Measurements from ENCODE around the gene PIP5KL1.

PIP5KL1 gene

DNA sequence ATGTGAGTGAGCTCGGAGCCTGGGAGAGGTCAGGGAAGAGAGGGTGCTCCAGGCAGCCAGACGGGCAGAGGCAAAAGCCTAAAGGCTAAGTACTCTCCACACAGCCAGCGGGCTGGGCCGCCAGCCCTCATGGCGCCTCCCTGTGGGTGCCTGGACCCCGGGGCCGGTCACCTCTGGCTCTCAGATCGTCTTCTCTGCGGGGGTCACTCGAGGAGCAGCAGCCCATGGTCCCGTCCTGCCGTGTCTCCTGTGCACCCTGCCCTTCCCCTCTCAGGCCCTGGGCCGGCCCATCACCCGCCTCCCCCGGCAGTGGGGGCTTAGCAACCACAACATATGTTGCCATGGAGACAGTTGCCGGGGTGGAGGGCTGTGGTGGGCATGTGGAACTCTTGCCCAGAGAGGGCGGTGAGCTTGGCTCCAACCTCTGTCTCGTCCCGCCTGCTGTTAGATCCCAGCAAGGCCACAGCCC is 57.3 kb downstream of the PIP5KL1 start:
- no peak for DNase-seq (ENCODE audit: low spot score)

DNA sequence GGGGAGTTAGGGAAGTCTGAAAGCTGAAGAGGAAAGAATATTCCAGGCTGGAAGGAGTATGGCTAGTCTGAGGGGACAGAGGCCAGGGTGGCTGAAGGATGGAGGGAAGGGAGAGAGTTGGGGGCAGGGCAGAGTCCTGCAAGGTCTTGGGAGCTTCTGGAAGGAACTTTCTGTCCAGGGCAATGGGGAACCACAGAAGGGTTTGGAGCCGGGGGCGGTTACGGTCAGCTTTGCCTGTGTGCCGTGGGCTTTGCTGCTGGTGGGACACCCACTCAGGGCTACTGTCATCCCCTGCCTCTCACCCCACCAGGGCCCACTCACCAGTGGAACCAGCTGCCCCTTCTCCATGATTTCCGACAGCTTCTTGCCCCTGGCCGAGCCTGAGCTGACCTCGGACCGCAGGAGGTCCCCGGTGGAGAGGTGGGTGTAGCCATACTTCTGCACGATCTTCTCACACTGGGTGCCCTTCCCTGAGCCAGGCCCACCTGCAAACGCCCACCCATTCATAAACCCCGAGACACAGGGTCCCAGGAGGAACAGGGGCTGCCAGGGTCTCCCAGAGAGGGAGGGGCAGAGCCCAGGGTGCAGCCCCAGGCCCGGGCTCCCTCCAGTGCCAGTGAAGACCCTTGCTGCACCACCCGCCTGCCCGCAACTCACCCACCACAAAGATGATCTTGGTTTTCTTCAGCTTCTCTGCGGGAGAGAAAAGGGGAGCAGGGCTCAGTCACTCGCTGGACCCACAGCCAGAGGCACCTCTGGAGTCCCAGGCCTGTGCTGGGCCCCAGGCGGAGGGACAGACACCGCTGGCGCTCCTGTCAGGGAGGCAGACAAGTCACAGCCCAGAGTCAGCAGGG is 58.0 kb downstream of the PIP5KL1 start:
- no peak for DNase-seq (ENCODE audit: low spot score)

DNA sequence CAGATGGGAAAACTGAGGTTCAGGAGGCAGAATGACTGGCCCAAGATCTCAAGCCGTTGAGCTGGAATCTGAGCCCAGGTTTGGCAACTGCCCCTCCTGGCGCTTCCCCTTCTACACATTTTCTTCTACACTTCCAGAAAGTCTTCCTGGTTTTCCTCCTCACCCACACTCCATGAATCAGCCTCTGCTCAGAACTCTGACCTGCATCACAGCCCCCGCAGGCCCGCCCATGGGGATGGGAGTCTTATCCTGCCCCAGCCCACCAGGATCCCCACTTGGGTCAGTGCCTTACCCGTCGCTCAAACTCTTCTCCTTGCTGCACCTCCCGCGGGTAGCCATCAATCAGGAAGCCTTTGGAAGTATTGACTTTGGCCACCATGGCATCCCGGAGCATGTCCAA is 59.0 kb downstream of the PIP5KL1 start:
- no peak for DNase-seq (ENCODE audit: low spot score)

- no peak for DNase-seq (ENCODE audit: low spot score)
Measured at GRCh38 chr9:127870887-127871286, 59.7 kb downstream of the PIP5KL1 start.

Measured in AG08396 (cell line).